Measurements from ENCODE around the gene SPEM3. TPM values are rescaled to one million over a fixed set of nuclear protein-coding genes. Genes with fewer than 3 reads are reported as not detected.

The SPEM3 gene
- total and polyA plus RNA-seq, 2 of the 4 experiments (the other 2 are of a cell fraction): not detected

DNA sequence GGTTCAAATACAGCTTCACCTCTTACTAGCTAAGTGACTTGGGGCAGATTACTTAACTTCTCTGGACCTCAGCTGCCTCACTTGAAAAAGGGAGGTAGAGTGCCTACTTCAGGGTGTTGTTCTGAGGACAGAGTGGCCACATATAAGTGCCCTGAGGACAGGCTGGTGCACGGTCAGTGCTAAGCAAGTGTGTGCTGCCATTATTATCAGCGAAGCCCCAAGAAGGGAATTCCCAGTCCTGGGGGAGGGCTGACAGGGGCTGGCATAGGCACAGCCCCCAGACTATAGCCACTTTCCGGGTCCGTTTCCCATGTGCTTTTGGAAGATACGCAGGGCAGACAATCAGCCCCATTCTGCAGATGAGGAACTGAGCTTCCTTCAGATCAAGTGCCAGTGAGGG lies 48.3 kb downstream of the SPEM3 start:
- DNase-seq (no peak), ATAC-seq (ENCODE audit: low read depth) (no peak)
- peak overlapping the region; percentile 94 for H3K9ac ChIP-seq (ENCODE audit: low read depth, low read length)
- peak overlapping the region; percentile 39; the same call in 1 of the 2 replicates for H3K23ac ChIP-seq (ENCODE audit: low read depth, low read length)
- H3K56ac ChIP-seq (ENCODE audit: extremely low read depth, insufficient read depth, low read length): peak overlapping the region; percentile 48; the same call in 1 of the 2 replicates
- no TSS peak for BruUV-seq (replicated peaks)
- peak overlapping the region; percentile 86 for H2BK5ac ChIP-seq (ENCODE audit: low read depth, low read length, poor library complexity, severe bottlenecking)
- peak overlapping the region; percentile 98 for H2AK9ac ChIP-seq (replicated peaks; ENCODE audit: low read depth, low read length, poor library complexity)
- H3K18ac ChIP-seq (ENCODE audit: low read depth, low read length): no peak overlapping the region
- H4K8ac ChIP-seq (ENCODE audit: low read depth in 2 of 2, low read length in 2 of 2): peak overlapping the region; percentile 30 to 48; a peak in 1 of 4 replicates
- peak overlapping the region; percentile 74 for H3K14ac ChIP-seq (replicated peaks; ENCODE audit: low read depth, low read length)
- H2AK5ac ChIP-seq (ENCODE audit: low read depth, low read length): peak overlapping the region; percentile 89
- peaks cover 27% of the 10 kb centered on the region for H3K9me1 ChIP-seq (ENCODE audit: insufficient read depth, low read length)
- peaks cover 5% of the 10 kb centered on the region; the same call in 1 of the 2 replicates for H3K36me3 ChIP-seq (ENCODE audit: control insufficient read depth, insufficient read depth, low read length)
- H3K4ac ChIP-seq (ENCODE audit: low read depth, low read length): peak overlapping the region; percentile 93
- peaks cover 64% of the 10 kb centered on the region for H4K20me1 ChIP-seq (ENCODE audit: insufficient read depth, low read length)
- no peaks in the 10 kb centered on the region for H3K27me3 ChIP-seq (ENCODE audit: control insufficient read depth, insufficient read depth, low read length)
- 93% methylated on average over 5 of the region's 5 CpGs; no CpG with 5 or more reads in 1 of the 2 experiments for WGBS, 2 experiments (ENCODE audit: extremely low coverage in 2 of 2, insufficient read length in 1 of 2)
- H4K5ac ChIP-seq (ENCODE audit: low read depth, low read length): no peak overlapping the region
- intact Hi-C loops (cut with micrococcal nuclease) (loop anchor here (1.0 kb wide), 1 partner anchor 40 kb away; no protein-coding TSS in a partner anchor), dilution Hi-C loops (cut with HindIII; ENCODE audit: low sequenced_read_pairs, unreplicated experiment) (no loop called here), in situ Hi-C loops (cut with MboI; ENCODE audit: low sequenced_read_pairs) (no loop called here)
- ChIA-PET CTCF (interaction anchor here (2.2 kb wide), 1 partner anchor 40 kb away, joined by 10 read pairs; no protein-coding TSS in a partner anchor), POLR2A (ENCODE audit: unreplicated experiment) (no interaction called here)
- H2BK120ac ChIP-seq (ENCODE audit: low read depth, low read length): peak overlapping the region; percentile 60; the same call in 1 of the 2 replicates
- peak overlapping the region; percentile 91 for H3K27ac ChIP-seq (ENCODE audit: insufficient read depth, low read length)
- H2AFZ ChIP-seq (replicated peaks; ENCODE audit: low read length, poor library complexity): no peak overlapping the region
- H3K4me1 ChIP-seq (ENCODE audit: control insufficient read depth, insufficient read depth, low read length): peaks cover 22% of the 10 kb centered on the region
- no peaks in the 10 kb centered on the region for H3K9me3 ChIP-seq (ENCODE audit: control insufficient read depth, insufficient read depth, low read length)
- H4K91ac ChIP-seq (ENCODE audit: insufficient read depth, low read depth, low read length): peak overlapping the region; percentile 94
- 0 out of 3 replicates have a peak overlapping the region, but pooled peaks have one; percentile 16 for H2BK15ac ChIP-seq (ENCODE audit: low read depth, low read length)
- no peak overlapping the region for H2BK20ac ChIP-seq (ENCODE audit: low read depth, low read length)
- H3K4me3 ChIP-seq (ENCODE audit: insufficient read depth, low read depth, low read length): peak overlapping the region; percentile 76; the same call in 1 of the 2 replicates
- H3K79me1 ChIP-seq (ENCODE audit: low read depth in 1 of 2, low read length in 2 of 2): peaks cover 5 to 67% of the 10 kb centered on the region in 2 experiments; a peak in 3 of 4 replicates
- H3K4me2 ChIP-seq (ENCODE audit: low read depth, low read length): peak overlapping the region; percentile 85
- TF ChIP-seq CHD1 (IDR thresholded peaks at IDR 0.05; ENCODE audit: low read depth, low read length) (no peak), RFX5 (IDR thresholded peaks at IDR 0.05; ENCODE audit: low read depth, low read length) (no peak), CEBPB (IDR thresholded peaks at IDR 0.05; ENCODE audit: low read depth, low read length) (no peak)
- TF ChIP-seq, protein P1, sequence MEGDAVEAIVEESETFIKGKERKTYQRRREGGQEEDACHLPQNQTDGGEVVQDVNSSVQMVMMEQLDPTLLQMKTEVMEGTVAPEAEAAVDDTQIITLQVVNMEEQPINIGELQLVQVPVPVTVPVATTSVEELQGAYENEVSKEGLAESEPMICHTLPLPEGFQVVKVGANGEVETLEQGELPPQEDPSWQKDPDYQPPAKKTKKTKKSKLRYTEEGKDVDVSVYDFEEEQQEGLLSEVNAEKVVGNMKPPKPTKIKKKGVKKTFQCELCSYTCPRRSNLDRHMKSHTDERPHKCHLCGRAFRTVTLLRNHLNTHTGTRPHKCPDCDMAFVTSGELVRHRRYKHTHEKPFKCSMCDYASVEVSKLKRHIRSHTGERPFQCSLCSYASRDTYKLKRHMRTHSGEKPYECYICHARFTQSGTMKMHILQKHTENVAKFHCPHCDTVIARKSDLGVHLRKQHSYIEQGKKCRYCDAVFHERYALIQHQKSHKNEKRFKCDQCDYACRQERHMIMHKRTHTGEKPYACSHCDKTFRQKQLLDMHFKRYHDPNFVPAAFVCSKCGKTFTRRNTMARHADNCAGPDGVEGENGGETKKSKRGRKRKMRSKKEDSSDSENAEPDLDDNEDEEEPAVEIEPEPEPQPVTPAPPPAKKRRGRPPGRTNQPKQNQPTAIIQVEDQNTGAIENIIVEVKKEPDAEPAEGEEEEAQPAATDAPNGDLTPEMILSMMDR (conservative IDR thresholded peaks at IDR 0.05; ENCODE audit: low read depth, low read length): no peak
